Stimulated activated CD8-positive, alpha-beta memory T cell treated with anti-CD3 and anti-CD28 coated beads, Interleukin-4, amount 100 ng/mL, for 1 hour (primary cell): ENCODE data around the gene LRCH3.
"Not testable (repeated sequence)": the region's sequence is repeated elsewhere in the genome, so short reads cannot be mapped to it uniquely, and the experiment has no call there.

Experiments
- DNase-seq, 2 donors: peaks; one replicate each; pipeline ENCODE4 v3.0.0-alpha.2; 2020; ENCODE audit warnings: low read depth in 2 of 2, low spot score in 1 of 2

The LRCH3 gene

GRCh38 chr3:197921429-197922275 lies 130.6 kb downstream of the LRCH3 start:
- not testable (repeated sequence) for DNase-seq

GRCh38 chr3:197926418-197926817 lies 135.4 kb downstream of the LRCH3 start:
- no peak for DNase-seq

GRCh38 chr3:197927578-197927977 lies 136.5 kb downstream of the LRCH3 start:
- DNase-seq: not testable (repeated sequence)

GRCh38 chr3:197936819-197937384 lies 145.8 kb downstream of the LRCH3 start:
- DNase-seq: no peak
